IMR-90 (cell line): Measurements from ENCODE around the gene SLC25A26. TPM values are rescaled to one million over a fixed set of nuclear protein-coding genes. Genes with fewer than 3 reads are reported as not detected.

ENCODE experiments used
- ATAC-seq: fragments of 200-7000 bp; cut with Tn5 transposase; 2 replicates; pipeline ENCODE4 v1.9.1; 2020; ENCODE audit warnings: low read depth, mild to moderate bottlenecking, moderate library complexity
- BruUV-seq: library from RNA; stranded (reverse); fragments of 400-500 nt; replicated peaks from 2 replicates; lab custom pipeline; 2021; lab: Mats Ljungman, UMichigan
- CTCF ChIA-PET: fragments of 300-600 bp; formaldehyde crosslinking; extraction: SDS; loops from one replicate; lab custom pipeline; 2021; ENCODE audit warnings: antibody characterized with exemption; lab: Yijun Ruan, JAX
- POLR2A ChIA-PET: fragments of 300-600 bp; sonication (Branson Sonifier 250); formaldehyde crosslinking; loops from one replicate; lab custom pipeline; 2022; ENCODE audit warnings: antibody characterized with exemption; ENCODE audit not compliant: unreplicated experiment; lab: Charles Lee
- DNase-seq: peaks from one replicate; pipeline ENCODE4 v3.0.0; 2013
- H2AFZ ChIP-seq: replicated peaks from 2 replicates; pipeline ENCODE3; 2013; ENCODE audit warnings: low read length, mild to moderate bottlenecking; ENCODE audit not compliant: poor library complexity
- H2AK5ac ChIP-seq: 2 replicates; pipeline ENCODE4 v1.6.1; 2013; ENCODE audit warnings: low read depth, low read length, inconsistent platforms
- H2AK9ac ChIP-seq: replicated peaks from 2 replicates; pipeline ENCODE3; 2013; ENCODE audit warnings: mild to moderate bottlenecking, low read depth, low read length, moderate library complexity; ENCODE audit not compliant: poor library complexity
- H2BK120ac ChIP-seq: 2 replicates; pipeline ENCODE4 v1.6.1; 2013; ENCODE audit warnings: low read depth, low read length, inconsistent platforms
- H2BK15ac ChIP-seq: 3 replicates; pipeline ENCODE4 v1.6.1; 2013; ENCODE audit warnings: low read depth, low read length, inconsistent platforms
- H2BK20ac ChIP-seq: 2 replicates; pipeline ENCODE4 v1.6.1; 2013; ENCODE audit warnings: low read depth, mild to moderate bottlenecking, inconsistent platforms, low read length, moderate library complexity
- H2BK5ac ChIP-seq: 2 replicates; pipeline ENCODE4 v1.6.1; 2013; ENCODE audit warnings: mild to moderate bottlenecking, low read depth, low read length, inconsistent platforms; ENCODE audit not compliant: poor library complexity, severe bottlenecking
- H3K14ac ChIP-seq: replicated peaks from 2 replicates; pipeline ENCODE4 v1.6.1; 2013; ENCODE audit warnings: low read depth, low read length, inconsistent platforms
- H3K18ac ChIP-seq: 2 replicates; pipeline ENCODE4 v1.6.1; 2013; ENCODE audit warnings: low read depth, low read length, control low read depth
- H3K23ac ChIP-seq: 2 replicates; pipeline ENCODE4 v1.6.1; 2013; ENCODE audit warnings: low read depth, low read length, inconsistent platforms
- H3K27ac ChIP-seq: 2 replicates; pipeline ENCODE4 v1.5.1; 2013; ENCODE audit warnings: mild to moderate bottlenecking, control low read depth, low read length; ENCODE audit not compliant: insufficient read depth
- H3K27me3 ChIP-seq: 2 replicates; pipeline ENCODE4 v1.6.1; 2013; ENCODE audit warnings: low read length; ENCODE audit not compliant: control insufficient read depth, insufficient read depth
- H3K36me3 ChIP-seq: 2 replicates; pipeline ENCODE4 v1.6.1; 2013; ENCODE audit warnings: low read length, mixed read lengths; ENCODE audit not compliant: control insufficient read depth, insufficient read depth
- H3K4ac ChIP-seq: 2 replicates; pipeline ENCODE4 v1.6.1; 2013; ENCODE audit warnings: low read depth, low read length, inconsistent platforms
- H3K4me1 ChIP-seq: 2 replicates; pipeline ENCODE4 v1.6.1; 2013; ENCODE audit warnings: low read length, mixed read lengths; ENCODE audit not compliant: control insufficient read depth, insufficient read depth
- H3K4me2 ChIP-seq: 2 replicates; pipeline ENCODE4 v1.6.1; 2013; ENCODE audit warnings: low read depth, mild to moderate bottlenecking, control low read depth, low read length, moderate library complexity
- H3K4me3 ChIP-seq: 2 replicates; pipeline ENCODE4 v1.5.1; 2013; ENCODE audit warnings: low read depth, mild to moderate bottlenecking, control low read depth, low read length, moderate library complexity; ENCODE audit not compliant: insufficient read depth
- H3K56ac ChIP-seq: 2 replicates; pipeline ENCODE4 v1.6.1; 2013; ENCODE audit warnings: low read length, inconsistent platforms; ENCODE audit not compliant: insufficient read depth; ENCODE audit errors: extremely low read depth
- H3K79me1 ChIP-seq, 2 experiments: 2 replicates each; pipeline ENCODE4 v1.6.1; 2013; ENCODE audit warnings: low read length in 2 of 2, inconsistent platforms in 1 of 2, low read depth in 1 of 2
- H3K9ac ChIP-seq: 2 replicates; pipeline ENCODE4 v1.6.1; 2013; ENCODE audit warnings: low read depth, low read length, control low read depth
- H3K9me1 ChIP-seq: 2 replicates; pipeline ENCODE4 v1.6.1; 2013; ENCODE audit warnings: low read length, inconsistent platforms; ENCODE audit not compliant: insufficient read depth
- H3K9me3 ChIP-seq: 2 replicates; pipeline ENCODE4 v1.6.1; 2013; ENCODE audit warnings: low read length; ENCODE audit not compliant: control insufficient read depth, insufficient read depth
- H4K20me1 ChIP-seq: 2 replicates; pipeline ENCODE4 v1.6.1; 2013; ENCODE audit warnings: low read length, inconsistent platforms; ENCODE audit not compliant: insufficient read depth
- H4K5ac ChIP-seq: 2 replicates; pipeline ENCODE4 v1.6.1; 2013; ENCODE audit warnings: mild to moderate bottlenecking, low read depth, low read length, control low read depth
- H4K8ac ChIP-seq, 2 experiments: 2 replicates each; pipeline ENCODE4 v1.6.1; 2013; ENCODE audit warnings: low read depth in 2 of 2, low read length in 2 of 2, control low read depth in 1 of 2, inconsistent platforms in 1 of 2
- H4K91ac ChIP-seq: 2 replicates; pipeline ENCODE4 v1.6.1; 2013; ENCODE audit warnings: low read depth, low read length, inconsistent platforms; ENCODE audit not compliant: insufficient read depth
- CHD1 ChIP-seq: IDR thresholded peaks from 2 replicates; pipeline ENCODE4 v1.6.1; 2012; ENCODE audit warnings: low read depth, low read length, improper control_type of control experiment
- MAFK ChIP-seq: IDR thresholded peaks from 2 replicates; pipeline ENCODE4 v1.6.1; 2012; ENCODE audit warnings: low read depth, low read length, improper control_type of control experiment
- RFX5 ChIP-seq: IDR thresholded peaks from 2 replicates; pipeline ENCODE4 v1.8.0; 2012; ENCODE audit warnings: low read depth, mild to moderate bottlenecking, low read length, moderate library complexity
- WGBS, 2 experiments: methylation state at CpG; one replicate each; pipeline versions ENCODE4 v1.1.5 to v1.1.7; 2013; ENCODE audit warnings: missing lambda C conversion rate in 2 of 2; ENCODE audit not compliant: insufficient read length in 1 of 2; ENCODE audit errors: extremely low coverage in 2 of 2; 5-methylcytosine and 5-hydroxymethylcytosine counted together
- dilution Hi-C: fragments of 300-500 bp; cut with HindIII; formaldehyde crosslinking; loops from one replicate; pipeline ENCODE4 v1.14.3; 2018; ENCODE audit warnings: low sequenced_read_pairs; ENCODE audit not compliant: unreplicated experiment
- in situ Hi-C: fragments of 300-500 bp; cut with MboI; formaldehyde crosslinking; loops from 3 replicates; pipeline ENCODE4 v1.14.3; 2019; ENCODE audit warnings: low sequenced_read_pairs, inconsistent platforms, mixed read lengths
- intact Hi-C: fragments of 100-400 bp; cut with micrococcal nuclease; formaldehyde crosslinking; loops from 2 replicates; pipeline ENCODE4 v1.10.0; 2022
- polyA plus RNA-seq, 3 experiments: library from polyadenylated mRNA; depleted of rRNA; stranded (reverse); fragments of >200 nt; gene quantifications; 2 replicates each; pipeline ENCODE4 v1.2.3, GENCODE V29; 2012; ENCODE audit warnings: low replicate concordance in 1 of 3
- total RNA-seq: library from RNA; depleted of rRNA; stranded (reverse); fragments of >200 nt; gene quantifications from 2 replicates; pipeline ENCODE4 v1.2.3, GENCODE V29; 2012
- TF ChIP-seq, protein P1 (sequence below): fragments of 150-350 bp; IDR thresholded peaks from 2 replicates; pipeline ENCODE4 v1.6.1; 2016; ENCODE audit warnings: low read depth, mild to moderate bottlenecking, low read length, moderate library complexity, borderline replicate concordance

SLC25A26 gene
- total and polyA plus RNA-seq, 2 of the 4 experiments (the other 2 are of a cell fraction): 10.9 to 12.7 TPM

DNA sequence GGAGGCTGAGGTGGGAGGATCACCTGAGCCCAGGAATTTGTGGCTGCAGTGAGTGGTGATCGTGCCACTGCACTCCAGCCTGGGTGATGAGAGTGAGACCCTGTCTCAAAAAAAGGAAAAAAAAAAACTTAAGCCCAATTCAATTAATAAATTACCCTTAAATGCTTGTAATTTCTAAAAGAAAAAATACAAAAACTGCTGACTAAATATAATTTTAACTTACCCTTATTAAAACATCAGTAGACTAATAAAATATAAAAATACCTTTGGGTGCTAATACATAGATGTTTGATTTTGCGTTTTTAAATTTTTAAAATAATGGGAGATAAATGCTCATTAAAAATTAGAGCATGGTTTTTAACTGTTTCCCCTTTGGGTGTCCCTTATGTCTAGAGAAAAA is 17.5 kb upstream of the SLC25A26 start:
- Histone ChIP-seq H2BK15ac (no peak overlapping the region), H2AK9ac (no peak overlapping the region), H3K27me3 (peaks cover 15% of the 10 kb centered on the region), H3K4me1 (no peaks in the 10 kb centered on the region), H2AFZ (no peak overlapping the region), H3K18ac (no peak overlapping the region), H3K27ac (no peak overlapping the region), H3K56ac (no peak overlapping the region), H3K9me3 (no peaks in the 10 kb centered on the region), H3K23ac (no peak overlapping the region), H3K4me3 (no peak overlapping the region), H3K14ac (no peak overlapping the region), H4K8ac (no peak overlapping the region), H3K79me1 (no peaks in the 10 kb centered on the region), H3K36me3 (no peaks in the 10 kb centered on the region), H2BK120ac (no peak overlapping the region), H3K4ac (no peak overlapping the region), H4K91ac (no peak overlapping the region), H4K20me1 (no peaks in the 10 kb centered on the region), H3K9ac (no peak overlapping the region), H2BK20ac (no peak overlapping the region), H4K5ac (no peak overlapping the region), H3K4me2 (no peak overlapping the region), H2AK5ac (no peak overlapping the region), H2BK5ac (no peak overlapping the region), H3K9me1 (peaks cover 14% of the 10 kb centered on the region)
- no TSS peak for BruUV-seq
- POLR2A ChIA-PET: no interaction called here
- no peak for ATAC-seq
- CTCF ChIA-PET: no interaction called here
- intact Hi-C loops: no loop called here
- DNase-seq: no peak
- in situ Hi-C loops: no loop called here
- TF ChIP-seq MAFK (peak; percentile 61), CHD1 (no peak), RFX5 (no peak)
- TF ChIP-seq, protein P1, sequence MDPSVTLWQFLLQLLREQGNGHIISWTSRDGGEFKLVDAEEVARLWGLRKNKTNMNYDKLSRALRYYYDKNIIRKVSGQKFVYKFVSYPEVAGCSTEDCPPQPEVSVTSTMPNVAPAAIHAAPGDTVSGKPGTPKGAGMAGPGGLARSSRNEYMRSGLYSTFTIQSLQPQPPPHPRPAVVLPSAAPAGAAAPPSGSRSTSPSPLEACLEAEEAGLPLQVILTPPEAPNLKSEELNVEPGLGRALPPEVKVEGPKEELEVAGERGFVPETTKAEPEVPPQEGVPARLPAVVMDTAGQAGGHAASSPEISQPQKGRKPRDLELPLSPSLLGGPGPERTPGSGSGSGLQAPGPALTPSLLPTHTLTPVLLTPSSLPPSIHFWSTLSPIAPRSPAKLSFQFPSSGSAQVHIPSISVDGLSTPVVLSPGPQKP: no peak
- no CpG with 5 or more reads among the region's 2 CpGs for WGBS, 2 experiments
- dilution Hi-C loops: no loop called here
